Right lobe of liver (tissue), 4 donors: ENCODE measurements around the gene PNKP.

Experiments
- CTCF ChIP-seq, 4 donors: fragments of 200-600 bp in 3 of 4; fragments of 450-650 bp in 1 of 4; IDR thresholded peaks; one replicate each; pipeline versions ENCODE4 v1.5.1 to v1.8.0; 2016 to 2022; ENCODE audit warnings: antibody characterized with exemption in 4 of 4, mild to moderate bottlenecking in 2 of 4
- POLR2A ChIP-seq: fragments of 450-650 bp; IDR thresholded peaks from one replicate; pipeline ENCODE4 v1.6.1; 2017; ENCODE audit warnings: antibody characterized with exemption, mild to moderate bottlenecking
- donor health status: DM: no; HTN: no; CAD: no.
- donor health status: DM: no; HTN: no; CAD: no.
- donor health status: DM: no; HTN: yes; CAD: no.

- TF ChIP-seq CTCF (IDR thresholded peaks at IDR 0.05): no peak
- TF ChIP-seq POLR2A: no peak
These were observed 21.1 kb upstream of the PNKP start for GRCh38 chr19:49888510-49888824.
